ENCODE results near the gene CDK5RAP1.

Gene CDK5RAP1

GRCh38 chr20:33332905-33333456, 68.3 kb downstream of the CDK5RAP1 start:
- peak in 1 of 2 experiments; percentile 20 for DNase-seq

DNA sequence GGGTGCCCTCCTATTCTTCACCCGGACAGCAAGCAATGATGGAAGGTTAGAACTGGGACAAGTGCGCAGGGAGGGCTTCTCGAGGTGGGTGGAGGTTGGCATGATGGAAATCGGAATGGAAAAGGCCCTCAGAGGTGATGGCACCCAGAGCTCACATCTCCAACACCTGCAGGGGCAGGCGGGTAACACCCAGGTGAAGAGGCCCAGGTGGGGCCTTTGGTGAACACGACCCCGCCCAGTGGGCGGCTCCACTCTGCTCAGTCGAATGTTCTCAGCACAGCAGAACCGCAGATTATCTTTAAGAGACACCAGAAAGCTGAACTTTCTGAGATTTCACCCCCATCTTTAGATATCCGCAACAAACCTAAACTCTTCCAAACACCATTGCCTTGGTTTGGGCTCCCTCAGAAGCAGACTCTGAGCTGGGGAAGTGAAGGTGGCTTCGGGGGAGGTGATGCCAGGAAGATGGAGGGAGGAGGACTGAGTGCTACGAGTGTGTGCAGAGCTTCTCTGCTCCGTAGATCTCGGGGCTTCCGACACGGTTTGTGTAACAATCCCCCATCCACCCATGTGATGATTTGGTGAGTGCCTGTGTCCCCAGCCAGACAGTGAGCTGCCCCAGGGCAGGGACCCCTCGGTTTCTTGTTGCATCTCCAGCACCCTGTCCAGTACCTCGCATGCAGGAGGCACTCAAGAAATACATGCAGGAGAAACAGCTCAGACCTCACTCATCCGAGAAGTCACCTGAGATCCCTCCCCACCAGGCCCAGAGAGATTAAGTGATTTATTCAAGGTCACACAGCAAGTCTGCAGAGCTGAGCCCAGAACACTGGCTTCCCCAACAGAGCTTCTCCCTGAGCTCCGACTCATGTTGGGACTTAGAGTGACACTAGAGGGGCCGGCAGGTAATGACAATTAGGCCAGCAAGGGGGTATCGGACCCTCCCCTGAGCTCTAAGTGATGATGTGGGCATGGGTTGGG, 72.9 kb downstream of the CDK5RAP1 start:
- DNase-seq = peak in 1 of 2 experiments; percentile 20

DNA sequence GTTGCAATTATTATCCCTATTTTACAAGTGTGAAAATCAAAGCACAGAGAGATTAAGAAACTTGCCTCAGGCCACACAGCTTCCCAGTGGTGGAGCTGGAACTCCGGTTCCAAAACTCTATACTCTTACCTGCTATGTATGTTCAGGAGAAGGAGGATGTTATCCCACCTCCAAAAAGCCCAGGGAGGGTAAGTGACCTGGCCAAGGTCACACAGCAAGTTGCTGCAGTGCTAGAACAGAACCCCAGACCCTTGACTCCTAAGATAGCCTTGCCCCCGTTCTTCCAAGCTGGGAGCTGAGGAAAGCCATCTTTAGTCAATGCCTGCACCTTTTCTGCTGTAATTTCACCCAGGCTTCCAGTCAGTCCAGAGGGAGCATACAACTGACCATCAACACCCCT, 76.0 kb downstream of the CDK5RAP1 start:
- no peak for DNase-seq

DNA sequence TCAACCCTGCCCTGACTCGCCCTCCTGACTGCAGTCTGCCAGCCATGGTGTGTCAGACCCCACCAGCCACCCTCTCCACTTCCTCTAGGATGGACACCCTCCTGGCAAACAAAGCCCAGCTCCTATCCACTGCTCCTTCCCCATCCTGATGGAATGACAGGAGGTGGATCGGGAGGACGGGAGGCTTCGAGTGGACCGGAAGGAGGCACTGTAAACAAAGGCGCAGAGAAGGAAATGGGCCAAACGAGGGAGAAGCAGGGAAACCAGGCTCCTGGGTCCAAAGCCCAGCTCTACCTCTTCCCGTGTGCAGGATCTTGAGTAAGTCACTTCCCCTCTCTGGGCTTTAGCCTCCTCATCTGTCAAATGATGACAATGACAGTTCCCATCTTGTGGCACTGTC, 78.1 kb downstream of the CDK5RAP1 start:
- no peak for DNase-seq

GRCh38 chr20:33322456-33322855, 78.9 kb downstream of the CDK5RAP1 start:
- DNase-seq = no peak

DNA sequence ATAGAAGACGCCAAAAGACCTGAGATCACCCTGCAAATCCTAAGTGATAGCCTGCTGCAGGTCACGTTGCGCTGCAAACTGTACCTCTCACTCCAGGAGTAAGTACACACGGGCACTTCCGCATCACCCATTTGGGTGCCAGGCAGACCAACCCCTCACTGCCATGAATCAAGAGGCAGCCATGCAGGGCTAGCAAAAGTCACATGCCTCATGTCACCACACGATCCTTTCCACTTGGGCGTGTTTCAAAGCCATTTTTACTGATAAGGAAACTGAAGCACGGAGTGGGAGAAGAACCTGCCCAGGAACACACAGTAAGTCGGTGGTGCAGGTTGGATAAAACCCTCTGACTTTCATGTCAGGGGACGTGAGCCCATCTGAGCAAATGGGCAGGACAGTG, 81.3 kb downstream of the CDK5RAP1 start:
- DNase-seq = no peak

GRCh38 chr20:33318096-33318429, 83.3 kb downstream of the CDK5RAP1 start:
- no peak for DNase-seq

DNA sequence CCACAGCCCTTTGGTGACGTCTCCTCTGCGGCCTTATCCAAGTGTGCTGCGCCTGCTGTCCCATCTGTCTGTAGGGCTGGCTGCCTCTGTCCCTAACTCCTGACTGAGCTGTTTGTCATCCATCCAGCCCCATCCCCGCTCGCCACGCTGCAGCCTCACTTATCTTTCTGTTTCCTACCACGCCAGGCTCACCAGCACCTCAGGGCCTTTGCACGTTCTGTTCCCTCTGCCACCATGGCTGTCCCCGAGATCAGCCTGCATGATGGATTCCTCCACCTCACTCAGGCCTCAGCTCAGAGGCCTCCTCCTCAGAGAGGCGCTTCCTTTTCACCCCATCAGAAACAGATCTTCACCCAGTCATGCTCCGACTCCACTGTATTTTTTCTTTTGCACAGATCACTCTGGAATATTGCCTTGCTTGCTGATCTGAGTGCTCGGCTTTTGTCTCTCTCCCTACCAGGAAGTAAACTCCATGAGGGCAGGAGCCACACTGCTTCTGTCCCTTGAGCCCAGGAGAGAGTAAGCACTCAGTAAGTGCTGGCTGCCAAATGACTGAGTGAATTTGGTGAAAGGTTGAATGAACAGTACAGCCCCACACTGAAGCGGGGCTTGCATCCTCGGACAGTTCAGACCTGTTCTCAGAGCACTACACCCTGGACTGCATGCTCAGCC, 83.8 kb downstream of the CDK5RAP1 start:
- no peak for DNase-seq

- DNase-seq = no peak
These were observed 84.4 kb downstream of the CDK5RAP1 start for GRCh38 chr20:33316958-33317357.

DNA sequence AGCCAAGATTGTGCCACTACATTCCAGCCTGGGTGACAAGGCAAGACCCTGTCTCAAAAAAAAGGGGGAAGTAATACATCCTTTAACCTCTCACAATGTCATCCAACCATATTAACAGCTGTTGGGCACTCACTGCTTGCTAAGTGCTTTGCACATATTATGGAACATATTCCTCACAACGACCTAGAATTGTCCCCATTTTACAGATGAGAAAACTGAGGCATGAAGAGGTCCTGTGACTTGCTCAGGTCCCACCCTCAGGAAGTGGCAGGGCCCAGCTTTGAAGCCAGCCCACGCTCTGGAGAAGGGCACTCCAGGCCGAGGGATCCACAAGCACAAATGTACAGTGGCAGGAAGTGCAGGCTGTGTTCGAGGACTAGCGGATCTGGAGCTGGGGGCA, 85.0 kb downstream of the CDK5RAP1 start:
- no peak for DNase-seq

GRCh38 chr20:33313686-33314314, 87.5 kb downstream of the CDK5RAP1 start:
- DNase-seq = no peak

GRCh38 chr20:33312583-33312982, 88.7 kb downstream of the CDK5RAP1 start:
- DNase-seq = no peak

DNA sequence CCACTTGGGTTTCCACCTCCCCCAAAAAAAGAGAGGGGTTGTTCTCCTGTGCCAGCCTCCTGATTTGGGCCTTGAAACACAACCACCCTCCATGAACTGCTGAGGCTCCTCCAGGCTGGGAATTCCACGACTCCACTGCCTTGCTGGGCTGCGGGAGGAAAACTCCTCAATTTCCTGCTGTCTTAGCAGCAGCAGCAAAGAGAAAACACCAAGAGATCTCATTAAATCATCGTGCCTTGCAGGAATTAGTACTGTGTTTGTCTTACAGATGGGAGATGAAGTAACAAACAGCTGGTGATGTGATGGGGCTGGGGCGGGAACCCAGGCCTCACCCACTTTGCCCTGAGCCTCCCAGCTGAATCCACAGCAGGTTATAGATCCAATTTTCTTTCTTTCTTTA, 89.3 kb downstream of the CDK5RAP1 start:
- DNase-seq = no peak

GRCh38 chr20:33311011-33311410, 90.3 kb downstream of the CDK5RAP1 start:
- no peak for DNase-seq

- DNase-seq = no peak
These were observed 90.9 kb downstream of the CDK5RAP1 start for GRCh38 chr20:33310327-33310899.

- no peak for DNase-seq
These were observed 91.7 kb downstream of the CDK5RAP1 start for GRCh38 chr20:33309631-33310030.

Measured in NCI-H526 (cell line).